ENCODE measurements around the gene HTR3E.

Gene HTR3E

GRCh38 chr3:184129012-184129411 lies 32.1 kb downstream of the HTR3E start:
- peaks cover 2% of the 10 kb centered on the region for H3K36me3 Mint-ChIP-seq (ENCODE audit: insufficient read depth)
- peaks cover 0 to 7% of the 10 kb centered on the region in 2 donors for H3K27me3 Mint-ChIP-seq
- peaks cover 3 to 8% of the 10 kb centered on the region in 2 donors for H3K4me1 Mint-ChIP-seq (ENCODE audit: low read depth in 2 of 2)
- ATAC-seq (replicated peaks) (no peak), DNase-seq (no peak)
- no peak overlapping the region for H3K27ac Mint-ChIP-seq
- H3K4me3 Mint-ChIP-seq = no peak overlapping the region
- H3K9me3 Mint-ChIP-seq = no peaks in the 10 kb centered on the region

DNA sequence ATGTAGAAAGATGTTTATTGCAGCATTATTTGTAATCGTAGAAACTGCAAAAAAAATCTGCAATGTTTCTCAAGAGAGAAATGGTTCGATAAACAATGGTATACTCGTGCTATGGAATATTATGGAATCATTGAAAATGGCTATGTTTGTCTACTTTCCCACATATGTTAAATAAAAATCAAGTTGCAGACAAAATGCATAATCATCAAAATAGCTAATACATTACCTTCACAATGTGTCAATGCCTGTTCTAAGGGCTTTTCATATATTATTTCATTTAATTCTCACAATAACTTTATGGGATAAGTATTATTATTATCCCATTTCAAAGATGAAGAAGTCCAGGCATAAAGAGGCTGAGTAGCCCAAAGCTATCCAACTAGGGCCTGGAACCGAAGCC lies 36.1 kb downstream of the HTR3E start:
- DNase-seq (no peak), ATAC-seq (replicated peaks) (no peak)
- Mint-ChIP-seq H3K27ac (no peak overlapping the region), H3K27me3 (peaks cover 0 to 7% of the 10 kb centered on the region in 2 donors), H3K9me3 (no peaks in the 10 kb centered on the region), H3K4me3 (peak overlapping the region; percentile 96 to 98), H3K4me1 (ENCODE audit: low read depth in 2 of 2) (peaks cover 20 to 34% of the 10 kb centered on the region in 2 donors), H3K36me3 (ENCODE audit: insufficient read depth) (peaks cover 21% of the 10 kb centered on the region)

DNA sequence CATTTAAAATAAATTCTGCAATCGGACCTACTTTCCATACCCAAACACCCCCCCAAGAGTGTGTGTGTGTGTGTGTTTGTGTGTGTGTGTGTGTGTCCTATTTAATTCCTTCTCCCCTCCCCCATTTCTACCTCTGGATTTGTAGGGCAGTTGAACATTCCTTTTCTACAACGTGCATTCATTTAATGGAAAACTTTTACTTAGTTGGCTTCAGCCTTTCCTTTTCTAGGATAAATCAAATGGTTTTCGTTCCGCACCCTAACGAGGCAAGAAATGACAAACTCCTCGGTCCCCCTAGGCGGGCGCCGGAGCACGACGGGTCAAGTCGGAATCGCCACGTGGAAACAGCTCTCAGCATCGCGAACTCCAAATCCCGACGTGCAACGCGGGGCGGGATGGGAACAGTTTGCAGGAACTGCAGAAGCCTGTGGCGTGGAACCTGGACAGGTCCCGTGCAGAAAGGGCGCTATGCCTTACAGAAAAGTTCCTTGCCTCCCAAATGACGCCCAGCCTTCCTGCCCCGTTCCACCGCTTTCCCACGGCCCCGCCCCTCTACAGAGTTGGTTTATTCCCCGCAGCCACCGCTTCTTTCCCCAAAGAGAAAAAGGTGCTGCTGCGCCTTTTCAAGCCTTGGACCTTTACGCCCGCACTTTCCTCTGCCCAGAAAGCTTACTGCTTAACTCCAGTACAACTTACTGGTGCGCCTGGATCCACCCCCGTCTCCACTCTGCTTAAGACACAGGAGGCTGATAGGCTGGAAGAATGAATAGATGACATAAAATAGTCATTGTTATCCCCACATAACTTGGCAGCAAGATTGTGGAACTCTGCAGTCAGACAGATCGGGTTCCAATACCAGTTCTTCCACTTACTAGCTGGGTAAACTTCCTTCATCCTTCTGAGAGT lies 37.2 kb downstream of the HTR3E start:
- H3K27me3 Mint-ChIP-seq = no peaks in the 10 kb centered on the region
- H3K27ac Mint-ChIP-seq = peak overlapping the region; percentile 95
- no peak for DNase-seq
- no peak for ATAC-seq (replicated peaks)
- H3K9me3 Mint-ChIP-seq = no peaks in the 10 kb centered on the region
- peak overlapping the region; percentile 96 to 98 for H3K4me3 Mint-ChIP-seq
- peaks cover 20 to 34% of the 10 kb centered on the region in 2 donors for H3K4me1 Mint-ChIP-seq (ENCODE audit: low read depth in 2 of 2)
- H3K36me3 Mint-ChIP-seq (ENCODE audit: insufficient read depth) = peaks cover 33% of the 10 kb centered on the region

DNA sequence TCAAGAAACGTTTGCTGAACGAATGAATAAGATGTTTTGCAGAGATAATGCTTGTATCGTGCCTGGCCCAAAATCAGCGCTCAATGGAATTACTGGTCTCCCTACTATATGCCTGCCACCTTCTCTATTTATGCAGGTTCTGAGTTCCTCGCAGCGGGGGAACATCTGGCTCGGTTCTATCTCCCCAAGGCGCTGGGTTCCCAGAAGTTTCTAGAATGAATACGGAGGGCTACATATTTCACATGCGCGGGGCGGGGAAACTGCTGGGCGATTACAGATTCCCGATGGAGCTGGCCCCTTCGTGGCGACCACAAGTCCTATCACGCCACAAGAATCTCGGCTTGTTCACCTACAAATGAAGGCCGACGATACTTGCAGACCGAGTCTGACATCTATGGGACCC lies 37.9 kb downstream of the HTR3E start:
- no peaks in the 10 kb centered on the region for H3K9me3 Mint-ChIP-seq
- no peaks in the 10 kb centered on the region for H3K27me3 Mint-ChIP-seq
- peaks cover 20 to 34% of the 10 kb centered on the region in 2 donors for H3K4me1 Mint-ChIP-seq (ENCODE audit: low read depth in 2 of 2)
- peaks cover 39% of the 10 kb centered on the region for H3K36me3 Mint-ChIP-seq (ENCODE audit: insufficient read depth)
- H3K4me3 Mint-ChIP-seq = peak overlapping the region; percentile 96 to 98
- peak overlapping the region; percentile 95 for H3K27ac Mint-ChIP-seq
- DNase-seq (no peak), ATAC-seq (replicated peaks) (peak; percentile 22)

GRCh38 chr3:184135149-184135910 lies 38.5 kb downstream of the HTR3E start, which contains the start of gene EIF2B5:
TSS of gene EIF2B5 (plus strand) at chr3:184135358. CDS start at chr3:184135386, 28 bp downstream.
- Mint-ChIP-seq H3K36me3 (ENCODE audit: insufficient read depth) (peaks cover 45% of the 10 kb centered on the region), H3K9me3 (no peaks in the 10 kb centered on the region), H3K4me3 (peak within 1 kb of the TSS; percentile 96 to 98), H3K4me1 (ENCODE audit: low read depth in 2 of 2) (peaks cover 22 to 39% of the 10 kb centered on the region in 2 donors), H3K27ac (peak within 1 kb of the TSS; percentile 95), H3K27me3 (no peaks in the 10 kb centered on the region)
- peak; percentile 91 for ATAC-seq (replicated peaks)
- peak; percentile 70 to 77 (median 74) for DNase-seq

GRCh38 chr3:184135911-184136260 lies 39.0 kb downstream of the HTR3E start:
- DNase-seq (no peak), ATAC-seq (replicated peaks) (no peak)
- Mint-ChIP-seq H3K27me3 (no peaks in the 10 kb centered on the region), H3K4me3 (peak overlapping the region; percentile 96 to 98), H3K36me3 (ENCODE audit: insufficient read depth) (peaks cover 49% of the 10 kb centered on the region), H3K27ac (peak overlapping the region; percentile 95), H3K9me3 (no peaks in the 10 kb centered on the region), H3K4me1 (ENCODE audit: low read depth in 2 of 2) (peaks cover 25 to 41% of the 10 kb centered on the region in 2 donors)

GRCh38 chr3:184140436-184140835 lies 43.6 kb downstream of the HTR3E start:
- Mint-ChIP-seq H3K9me3 (no peaks in the 10 kb centered on the region), H3K27me3 (no peaks in the 10 kb centered on the region), H3K4me1 (ENCODE audit: low read depth in 2 of 2) (peaks cover 18 to 22% of the 10 kb centered on the region in 2 donors), H3K36me3 (ENCODE audit: insufficient read depth) (peaks cover 56% of the 10 kb centered on the region), H3K27ac (no peak overlapping the region), H3K4me3 (no peak overlapping the region)
- DNase-seq (no peak), ATAC-seq (replicated peaks) (no peak)

- Mint-ChIP-seq H3K4me3 (no peak overlapping the region), H3K27ac (peak overlapping the region; percentile 17 to 70), H3K9me3 (no peaks in the 10 kb centered on the region), H3K4me1 (ENCODE audit: low read depth in 2 of 2) (peaks cover 6 to 7% of the 10 kb centered on the region in 2 donors), H3K27me3 (no peaks in the 10 kb centered on the region), H3K36me3 (ENCODE audit: insufficient read depth) (peaks cover 53% of the 10 kb centered on the region)
- no peak for ATAC-seq (replicated peaks)
- DNase-seq = no peak
Measured at GRCh38 chr3:184142199-184142598, 45.3 kb downstream of the HTR3E start.

DNA sequence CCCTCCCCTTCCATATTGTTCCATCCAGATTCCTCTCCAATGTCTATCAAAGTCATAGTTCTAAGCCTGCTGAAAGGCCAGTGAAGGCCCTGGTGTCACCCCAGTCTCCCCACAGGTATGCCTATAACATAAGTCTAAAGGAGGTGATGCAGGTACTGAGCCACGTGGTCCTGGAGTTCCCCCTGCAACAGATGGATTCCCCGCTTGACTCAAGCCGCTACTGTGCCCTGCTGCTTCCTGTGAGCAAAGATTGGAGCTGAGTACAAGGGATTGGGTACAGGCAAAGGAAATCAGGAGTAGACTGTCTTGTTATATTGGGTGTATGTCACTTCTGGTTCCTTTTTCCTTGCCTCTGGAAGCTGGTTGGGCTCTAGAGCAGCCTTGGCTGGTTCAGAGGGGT lies 46.5 kb downstream of the HTR3E start:
- Mint-ChIP-seq H3K4me3 (no peak overlapping the region), H3K9me3 (no peaks in the 10 kb centered on the region), H3K27ac (no peak overlapping the region), H3K36me3 (ENCODE audit: insufficient read depth) (peaks cover 42% of the 10 kb centered on the region), H3K27me3 (no peaks in the 10 kb centered on the region), H3K4me1 (ENCODE audit: low read depth in 2 of 2) (peaks cover 4 to 6% of the 10 kb centered on the region in 2 donors)
- ATAC-seq (replicated peaks) (no peak), DNase-seq (no peak)

- H3K9me3 Mint-ChIP-seq = no peaks in the 10 kb centered on the region
- DNase-seq = no peak
- no peaks in the 10 kb centered on the region for H3K27me3 Mint-ChIP-seq
- H3K27ac Mint-ChIP-seq = peak overlapping the region in 1 of 2 donors; percentile 38
- no peak overlapping the region for H3K4me3 Mint-ChIP-seq
- no peak for ATAC-seq (replicated peaks)
- peaks cover 30% of the 10 kb centered on the region for H3K36me3 Mint-ChIP-seq (ENCODE audit: insufficient read depth)
- H3K4me1 Mint-ChIP-seq (ENCODE audit: low read depth in 2 of 2) = peaks cover 4 to 6% of the 10 kb centered on the region in 2 donors
Measured at GRCh38 chr3:184144505-184144904, 47.6 kb downstream of the HTR3E start.

DNA sequence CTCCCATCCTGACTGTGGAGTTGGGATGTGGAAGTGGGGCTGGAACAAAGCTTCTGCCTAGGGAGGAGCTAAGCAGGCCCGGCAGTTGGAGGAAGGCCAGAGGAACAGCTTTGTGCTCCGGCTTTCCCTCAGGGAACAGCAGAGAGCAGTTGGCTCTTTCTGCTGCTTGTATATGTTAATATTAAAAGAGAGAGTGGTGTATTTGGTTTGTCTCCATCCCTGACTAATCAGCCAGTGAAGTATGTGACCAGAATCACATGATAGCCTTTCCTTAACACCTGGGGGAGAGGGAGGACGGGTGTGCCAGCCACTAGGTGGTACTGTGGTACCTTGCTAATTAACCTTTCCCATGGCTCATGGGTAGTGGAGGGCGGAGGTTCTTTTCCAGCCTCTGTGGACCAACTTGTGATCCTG lies 48.3 kb downstream of the HTR3E start:
- Mint-ChIP-seq H3K9me3 (no peaks in the 10 kb centered on the region), H3K36me3 (ENCODE audit: insufficient read depth) (peaks cover 24% of the 10 kb centered on the region), H3K27me3 (no peaks in the 10 kb centered on the region), H3K4me1 (ENCODE audit: low read depth in 2 of 2) (peaks cover 4% of the 10 kb centered on the region in 2 donors), H3K27ac (peak overlapping the region in 1 of 2 donors; percentile 38), H3K4me3 (no peak overlapping the region)
- DNase-seq = no peak
- peak; percentile 56 for ATAC-seq (replicated peaks)

- Mint-ChIP-seq H3K9me3 (no peaks in the 10 kb centered on the region), H3K27ac (no peak overlapping the region), H3K4me1 (ENCODE audit: low read depth in 2 of 2) (no peaks in the 10 kb centered on the region), H3K27me3 (no peaks in the 10 kb centered on the region), H3K4me3 (no peak overlapping the region), H3K36me3 (ENCODE audit: insufficient read depth) (peaks cover 18% of the 10 kb centered on the region)
- ATAC-seq (replicated peaks) (no peak), DNase-seq (no peak)
Measured at GRCh38 chr3:184145751-184146270, 48.9 kb downstream of the HTR3E start.

- H3K4me1 Mint-ChIP-seq (ENCODE audit: low read depth in 2 of 2) = no peaks in the 10 kb centered on the region
- peaks cover 4% of the 10 kb centered on the region for H3K36me3 Mint-ChIP-seq (ENCODE audit: insufficient read depth)
- H3K4me3 Mint-ChIP-seq = no peak overlapping the region
- DNase-seq (no peak), ATAC-seq (replicated peaks) (no peak)
- H3K27ac Mint-ChIP-seq = no peak overlapping the region
- no peaks in the 10 kb centered on the region for H3K27me3 Mint-ChIP-seq
- no peaks in the 10 kb centered on the region for H3K9me3 Mint-ChIP-seq
Measured at GRCh38 chr3:184148076-184148475, 51.2 kb downstream of the HTR3E start.

Data from effector memory CD8-positive, alpha-beta T cell (primary cell).